Testis (tissue), 3 donors: ENCODE results near the gene ITGB5. TPM values are rescaled to one million over a fixed set of nuclear protein-coding genes. Genes with fewer than 3 reads are reported as not detected.

Source experiments
- DNase-seq: peaks from one replicate; pipeline ENCODE4 v3.0.0-alpha.2; 2019
- H3K27ac ChIP-seq, 2 donors: fragments of 200-600 bp; sonication (generic); one replicate each; pipeline ENCODE4 v1.5.1; 2019
- H3K27me3 ChIP-seq: fragments of 200-600 bp; sonication (generic); one replicate; pipeline ENCODE4 v1.5.1; 2019
- H3K36me3 ChIP-seq: fragments of 200-600 bp; sonication (generic); one replicate; pipeline ENCODE4 v1.5.1; 2017; ENCODE audit warnings: low read depth; ENCODE audit errors: missing control alignments
- H3K4me1 ChIP-seq: fragments of 200-600 bp; sonication (generic); one replicate; pipeline ENCODE4 v1.5.1; 2019
- H3K4me3 ChIP-seq, 2 donors: fragments of 200-600 bp; sonication (generic); one replicate each; pipeline ENCODE4 v1.5.1; 2017 to 2019
- H3K9me3 ChIP-seq: fragments of 200-600 bp; sonication (generic); one replicate; pipeline ENCODE4 v1.5.1; 2017
- POLR2A ChIP-seq: fragments of 450-650 bp; IDR thresholded peaks from one replicate; pipeline ENCODE4 v1.6.1; 2017; ENCODE audit warnings: antibody characterized with exemption, mild to moderate bottlenecking, moderate library complexity
- WGBS, 2 donors: methylation state at CpG; one replicate each; pipeline ENCODE4 v1.1.5; 2018; 5-methylcytosine and 5-hydroxymethylcytosine counted together
- intact Hi-C: fragments of 100-400 bp; cut with DNase I; formaldehyde crosslinking; loops from one replicate; pipeline ENCODE4 v1.15.1; 2023; ENCODE audit warnings: low total_unique reads
- polyA plus RNA-seq: library from polyadenylated mRNA; stranded (reverse); fragments of 350-450 nt; fragmentation: Illumina TruSeq; extraction: RNeasy Lipid Tissue Mini Kit (QIAGEN cat#74804); gene quantifications from one replicate; pipeline ENCODE4 v1.2.3, GENCODE V29; 2014; ENCODE audit warnings: low read depth, low replicate concordance; ENCODE audit not compliant: insufficient read depth
- total RNA-seq, 2 donors: library from RNA; depleted of rRNA; stranded (reverse); fragments of >200 nt; gene quantifications; one replicate each; pipeline ENCODE4 v1.2.3, GENCODE V29; 2016
- TF ChIP-seq, protein P1 (sequence below), 3 experiments: fragments of 450-650 bp in 2 of 3; fragments of 200-600 bp in 1 of 3; sonication (generic) in 1 of 3; IDR thresholded peaks; one replicate each; pipeline ENCODE4 v1.5.1; 2016 to 2019; ENCODE audit warnings: antibody characterized with exemption in 3 of 3, mild to moderate bottlenecking in 2 of 3, moderate library complexity in 1 of 3

ITGB5 gene
- total and polyA plus RNA-seq, 3 donors from 2014 or later, result 46.0 to 101 (median 76.9) TPM

DNA sequence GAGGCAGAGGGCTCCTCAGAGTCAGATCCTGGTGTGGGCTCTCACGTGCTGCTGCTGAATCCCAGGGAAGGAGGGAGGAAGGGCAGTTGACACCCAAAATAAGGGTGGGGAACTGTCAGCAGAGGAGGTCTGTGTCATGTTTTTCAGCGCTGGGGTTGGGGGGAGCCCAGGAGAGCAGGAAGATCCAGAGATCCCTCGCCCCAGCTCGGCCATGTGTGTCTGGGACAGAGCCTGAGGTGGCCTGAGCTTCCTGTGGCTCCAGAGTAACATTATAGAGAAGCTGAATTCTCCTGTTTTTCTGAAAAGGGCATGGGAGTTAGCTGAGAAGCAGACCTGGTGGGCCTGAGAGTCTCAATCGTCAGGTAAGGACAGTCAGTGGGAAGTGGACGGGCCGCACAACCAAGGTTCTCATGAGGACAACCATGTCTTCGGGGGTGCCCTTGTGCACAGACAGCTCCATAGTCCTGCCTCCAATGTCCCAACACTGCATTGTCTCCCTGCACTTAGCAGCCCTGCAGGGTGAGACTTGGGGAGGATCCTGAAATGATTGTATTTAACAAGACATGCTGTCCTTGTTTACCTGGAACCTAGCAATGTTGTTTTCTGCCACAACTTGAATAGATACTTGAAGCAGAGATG is 138.5 kb downstream of the ITGB5 start:
- no peak overlapping the region for H3K27ac ChIP-seq
- no peaks in the 10 kb centered on the region for H3K9me3 ChIP-seq
- 75 to 81% methylated on average over 5 to 8 of the region's 8 CpGs for WGBS, 2 donors
- intact Hi-C loops, result no loop called here
- TF ChIP-seq, protein P1, sequence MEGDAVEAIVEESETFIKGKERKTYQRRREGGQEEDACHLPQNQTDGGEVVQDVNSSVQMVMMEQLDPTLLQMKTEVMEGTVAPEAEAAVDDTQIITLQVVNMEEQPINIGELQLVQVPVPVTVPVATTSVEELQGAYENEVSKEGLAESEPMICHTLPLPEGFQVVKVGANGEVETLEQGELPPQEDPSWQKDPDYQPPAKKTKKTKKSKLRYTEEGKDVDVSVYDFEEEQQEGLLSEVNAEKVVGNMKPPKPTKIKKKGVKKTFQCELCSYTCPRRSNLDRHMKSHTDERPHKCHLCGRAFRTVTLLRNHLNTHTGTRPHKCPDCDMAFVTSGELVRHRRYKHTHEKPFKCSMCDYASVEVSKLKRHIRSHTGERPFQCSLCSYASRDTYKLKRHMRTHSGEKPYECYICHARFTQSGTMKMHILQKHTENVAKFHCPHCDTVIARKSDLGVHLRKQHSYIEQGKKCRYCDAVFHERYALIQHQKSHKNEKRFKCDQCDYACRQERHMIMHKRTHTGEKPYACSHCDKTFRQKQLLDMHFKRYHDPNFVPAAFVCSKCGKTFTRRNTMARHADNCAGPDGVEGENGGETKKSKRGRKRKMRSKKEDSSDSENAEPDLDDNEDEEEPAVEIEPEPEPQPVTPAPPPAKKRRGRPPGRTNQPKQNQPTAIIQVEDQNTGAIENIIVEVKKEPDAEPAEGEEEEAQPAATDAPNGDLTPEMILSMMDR (IDR thresholded peaks at IDR 0.05), result no peak
- TF ChIP-seq POLR2A, result no peak
- no peaks in the 10 kb centered on the region for H3K4me1 ChIP-seq
- no peak overlapping the region for H3K4me3 ChIP-seq
- H3K36me3 ChIP-seq, result no peaks in the 10 kb centered on the region
- no peak for DNase-seq
- no peaks in the 10 kb centered on the region for H3K27me3 ChIP-seq

DNA sequence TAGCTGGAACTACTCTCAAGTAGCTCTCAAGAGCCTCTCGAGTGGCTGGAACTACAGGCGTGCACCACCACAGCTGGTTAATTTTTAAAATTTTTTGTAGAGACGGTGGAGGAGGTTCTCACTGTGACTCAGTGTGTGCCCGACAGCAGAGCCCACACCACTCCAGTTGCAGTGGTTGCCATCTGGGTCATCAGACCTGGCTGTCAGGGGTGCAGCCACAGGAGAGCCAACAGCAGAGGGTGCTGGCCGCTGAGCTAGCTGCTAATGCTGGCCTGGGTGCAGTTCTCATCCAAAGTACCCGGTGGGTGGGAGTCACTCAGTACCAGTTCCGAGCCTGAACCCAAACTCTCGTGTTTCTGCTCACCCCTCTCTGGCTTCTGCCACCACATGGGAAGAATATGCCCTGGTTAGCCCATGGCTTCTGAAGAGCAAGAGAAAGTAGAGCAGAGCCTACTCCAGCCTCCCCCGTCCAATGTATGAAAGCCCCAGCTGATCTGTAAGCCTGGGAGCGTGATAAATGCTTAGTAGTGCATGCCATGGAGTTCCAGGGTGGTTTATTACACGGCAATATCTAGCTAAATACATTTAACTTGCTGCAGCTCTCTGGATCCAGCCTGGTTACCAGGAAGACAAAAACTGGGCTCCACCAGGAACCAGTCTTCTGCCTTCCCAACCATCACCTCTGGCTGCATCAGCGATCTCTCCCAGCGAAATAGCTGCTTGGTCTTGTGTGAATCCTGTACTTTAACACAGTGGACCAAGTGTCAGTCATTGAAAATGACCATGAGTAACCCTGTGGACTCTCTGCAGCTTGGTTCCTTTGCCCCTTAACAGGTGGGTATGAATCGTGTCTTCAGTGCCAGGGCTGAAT is 139.8 kb downstream of the ITGB5 start:
- DNase-seq, result no peak
- no peaks in the 10 kb centered on the region for H3K9me3 ChIP-seq
- WGBS, 2 donors, result 87 to 90% methylated on average over 10 to 14 of the region's 14 CpGs
- no peak overlapping the region for H3K4me3 ChIP-seq
- intact Hi-C loops, result no loop called here
- no peaks in the 10 kb centered on the region for H3K27me3 ChIP-seq
- H3K27ac ChIP-seq, result no peak overlapping the region
- H3K36me3 ChIP-seq, result no peaks in the 10 kb centered on the region
- TF ChIP-seq POLR2A, result no peak
- TF ChIP-seq, protein P1 (IDR thresholded peaks at IDR 0.05), result no peak
- H3K4me1 ChIP-seq, result no peaks in the 10 kb centered on the region

GRCh38 chr3:124745756-124746155 is 141.4 kb downstream of the ITGB5 start:
- DNase-seq, result no peak
- H3K9me3 ChIP-seq, result no peaks in the 10 kb centered on the region
- WGBS, 2 donors, result 92 to 98% methylated on average over 6 of the region's 6 CpGs
- TF ChIP-seq, protein P1 (IDR thresholded peaks at IDR 0.05), result no peak
- no peak for TF ChIP-seq POLR2A
- peaks cover 3% of the 10 kb centered on the region for H3K4me1 ChIP-seq
- H3K36me3 ChIP-seq, result no peaks in the 10 kb centered on the region
- no peak overlapping the region for H3K4me3 ChIP-seq
- no peaks in the 10 kb centered on the region for H3K27me3 ChIP-seq
- H3K27ac ChIP-seq, result no peak overlapping the region
- intact Hi-C loops, result no loop called here

- H3K27ac ChIP-seq, result no peak overlapping the region
- no peaks in the 10 kb centered on the region for H3K27me3 ChIP-seq
- no peak for DNase-seq
- peaks cover 3% of the 10 kb centered on the region for H3K4me1 ChIP-seq
- TF ChIP-seq POLR2A, result no peak
- TF ChIP-seq, protein P1 (IDR thresholded peaks at IDR 0.05), result no peak
- H3K36me3 ChIP-seq, result no peaks in the 10 kb centered on the region
- H3K4me3 ChIP-seq, result no peak overlapping the region
- no peaks in the 10 kb centered on the region for H3K9me3 ChIP-seq
- intact Hi-C loops, result no loop called here
- 82 to 84% methylated on average over 6 of the region's 6 CpGs for whole genome bisulfite sequencing, 2 donors
Observed at GRCh38 chr3:124741027-124741426, 146.1 kb downstream of the ITGB5 start.
